GM12872 (cell line): ENCODE results near the gene STK33.

Source experiments
- CTCF ChIP-seq: IDR thresholded peaks from 3 replicates; pipeline ENCODE4 v1.5.1; 2011; ENCODE audit warnings: low read depth, mild to moderate bottlenecking, low read length, moderate library complexity; ENCODE audit not compliant: insufficient read depth

The STK33 gene

DNA sequence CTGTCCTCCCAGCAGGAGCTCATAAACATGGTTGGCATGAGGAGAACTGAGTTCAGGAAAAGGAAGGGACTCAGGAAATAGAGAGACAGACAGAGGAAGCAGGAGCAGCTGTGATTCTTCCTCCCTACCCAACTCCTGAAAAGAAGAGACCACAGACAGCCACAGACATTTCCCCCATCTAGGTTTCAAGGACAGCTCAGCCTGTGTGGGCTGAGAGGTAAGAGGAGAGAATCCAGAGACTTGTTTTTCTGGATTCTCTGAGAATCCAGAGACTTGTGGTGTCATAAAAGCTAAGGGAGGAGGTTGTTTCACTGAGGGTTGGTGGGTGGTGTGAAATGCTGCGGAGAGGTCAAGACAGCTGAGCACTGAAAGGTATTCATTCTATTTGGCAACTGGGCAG lies 19.0 kb upstream of the STK33 start:
- no peak for TF ChIP-seq CTCF

DNA sequence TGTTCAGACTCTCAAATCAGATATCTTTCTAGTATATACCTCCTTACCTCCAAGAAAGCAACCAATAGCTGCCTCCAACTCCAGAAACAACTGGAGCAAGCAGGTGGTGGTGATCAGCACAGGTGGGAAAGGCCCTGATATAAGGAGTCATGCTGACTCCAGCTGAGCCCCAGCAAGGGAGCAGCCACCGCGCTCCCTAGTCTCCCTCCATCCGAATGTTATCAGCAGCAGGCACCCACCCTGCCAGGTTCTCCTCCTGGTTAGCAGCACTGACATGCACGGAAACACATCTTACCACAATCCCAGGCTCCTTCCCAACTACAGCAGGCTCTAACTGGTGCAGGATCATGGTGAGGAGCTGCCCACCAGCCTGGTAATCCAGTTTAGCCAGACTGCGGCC lies 18.5 kb upstream of the STK33 start:
- TF ChIP-seq CTCF, result no peak

DNA sequence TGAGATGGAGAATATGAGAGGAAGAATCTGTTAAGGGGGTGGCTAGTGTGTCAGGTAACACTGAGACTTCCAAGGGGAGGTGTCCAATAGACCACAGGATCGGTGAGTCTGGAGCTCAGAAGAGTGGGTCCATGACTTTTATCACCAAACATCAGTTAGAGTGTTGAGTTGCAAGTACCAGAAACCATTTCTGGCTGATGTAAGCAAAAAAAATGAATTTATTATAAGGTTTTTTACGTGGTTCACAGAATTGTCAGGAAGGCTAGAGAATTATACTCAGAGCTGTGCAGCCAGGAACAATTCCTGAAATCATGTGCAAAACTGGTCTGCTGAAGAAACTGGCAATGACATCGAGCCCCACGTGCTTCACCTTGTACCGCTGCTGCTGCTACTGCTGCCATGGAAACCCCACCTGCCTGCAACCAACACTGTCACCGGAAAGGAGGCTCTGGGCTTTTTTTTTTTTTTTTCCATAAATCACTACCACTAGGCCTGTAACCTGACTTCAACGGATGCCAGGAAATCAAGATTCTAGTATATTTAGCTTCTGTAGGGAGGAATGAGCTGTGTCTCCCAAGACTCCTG lies 16.6 kb upstream of the STK33 start:
- no peak for TF ChIP-seq CTCF

- TF ChIP-seq CTCF, result no peak
These were observed 14.6 kb upstream of the STK33 start for GRCh38 chr11:8608652-8609051.

- no peak for TF ChIP-seq CTCF
These were observed 12.0 kb upstream of the STK33 start for GRCh38 chr11:8605971-8606563.

- TF ChIP-seq CTCF, result peak; percentile 94
These were observed 10.2 kb upstream of the STK33 start for GRCh38 chr11:8604078-8604723.

- TF ChIP-seq CTCF, result no peak
These were observed 9.7 kb upstream of the STK33 start for GRCh38 chr11:8603696-8604077.
